ENCODE data around the gene LEMD1.

- no peak for TF ChIP-seq POLR2A (IDR thresholded peaks at IDR 0.05)
- no peak for TF ChIP-seq CTCF (IDR thresholded peaks at IDR 0.05)
- TF ChIP-seq EP300 (IDR thresholded peaks at IDR 0.05) = no peak
Measured at GRCh38 chr1:205371871-205372660, 49.8 kb downstream of the LEMD1 start.

Data from suprapubic skin (tissue), 3 donors.